ENCODE data around the gene TAGAP. TPM values are rescaled to one million over a fixed set of nuclear protein-coding genes. Genes with fewer than 3 reads are reported as not detected.

The TAGAP gene
- polyA plus RNA-seq, 1 of the 3 experiments (the other 2 are of a cell fraction) = not detected

GRCh38 chr6:158999154-158999665, 45.6 kb downstream of the TAGAP start:
- CTCF ChIA-PET = interaction anchor here (1.2 to 2.5 kb wide), 7 partner anchors 10 to 308 kb away, joined by 3 to 7 read pairs (median 5); no protein-coding TSS in a partner anchor
- no peak for DNase-seq

GRCh38 chr6:158996856-158997255, 47.9 kb downstream of the TAGAP start:
- no peak for DNase-seq
- Histone ChIP-seq H3K4me2 (no peak overlapping the region), H3K36me3 (replicated peaks in 1 of 2; ENCODE audit: control insufficient read depth in 1 of 2, insufficient read depth in 2 of 2, low read length in 1 of 2) (peaks cover 3 to 15% of the 10 kb centered on the region in 2 experiments), H2AFZ (ENCODE audit: low read depth) (no peak overlapping the region), H3K79me2 (ENCODE audit: insufficient read depth) (peaks cover 12% of the 10 kb centered on the region; the same call in 1 of the 2 replicates), H3K9me2 (no peaks in the 10 kb centered on the region), H3K9ac (no peak overlapping the region), H3K4me3 (ENCODE audit: low read depth in 2 of 2, low read length in 1 of 2) (no peak overlapping the region), H3K4me1 (ENCODE audit: control insufficient read depth in 1 of 2, insufficient read depth in 2 of 2, low read depth in 1 of 2, low read length in 1 of 2) (peaks cover 0 to 6% of the 10 kb centered on the region in 2 experiments; a peak in 3 of 4 replicates), H3F3A (replicated peaks; ENCODE audit: insufficient read depth) (no peaks in the 10 kb centered on the region), H4K20me1 (ENCODE audit: insufficient read depth) (no peaks in the 10 kb centered on the region), H3K9me3 (no peaks in the 10 kb centered on the region), H3K27ac (ENCODE audit: low read depth in 2 of 2, low read length in 1 of 2) (no peak overlapping the region), H3K27me3 (ENCODE audit: insufficient read depth) (no peaks in the 10 kb centered on the region)
- ChIA-PET POLR2A (no interaction called here), CTCF (interaction anchor here (1.4 kb wide), 1 partner anchor 292 kb away, joined by 3 read pairs; no protein-coding TSS in a partner anchor)
- TF ChIP-seq FOXM1 (IDR thresholded peaks at IDR 0.05; ENCODE audit: low read depth) (no peak), USF1 (IDR thresholded peaks at IDR 0.05; ENCODE audit: borderline replicate concordance, low read depth) (no peak), NFIC (IDR thresholded peaks at IDR 0.05; ENCODE audit: borderline replicate concordance) (no peak), EP300 (IDR thresholded peaks at IDR 0.05; ENCODE audit: borderline replicate concordance in 1 of 2, low read depth in 1 of 2, low read length in 1 of 2) (no peak), SIN3A (IDR thresholded peaks at IDR 0.05; ENCODE audit: borderline replicate concordance, low read depth, low read length) (no peak), REST (IDR thresholded peaks at IDR 0.05; ENCODE audit: low read depth, low read length) (no peak), ELF1 (IDR thresholded peaks at IDR 0.05) (no peak), ZBTB33 (IDR thresholded peaks at IDR 0.05; ENCODE audit: borderline replicate concordance, low read depth) (no peak), MAX (IDR thresholded peaks at IDR 0.05; ENCODE audit: low read depth) (no peak)
- WGBS (ENCODE audit: low lambda C conversion rate) = 93% methylated on average over 2 of the region's 2 CpGs

More at GRCh38 chr6:158999154-158999665, 45.6 kb downstream of the TAGAP start:
- Histone ChIP-seq H3K4me2 (peak overlapping the region; percentile 97), H3K27ac (ENCODE audit: low read depth in 2 of 2, low read length in 1 of 2) (peak overlapping the region; percentile 26 to 84; a peak in 3 of 4 replicates), H4K20me1 (ENCODE audit: insufficient read depth) (no peaks in the 10 kb centered on the region), H3K27me3 (ENCODE audit: insufficient read depth) (no peaks in the 10 kb centered on the region), H3K9me3 (no peaks in the 10 kb centered on the region), H2AFZ (ENCODE audit: low read depth) (peak overlapping the region; percentile 85), H3K4me1 (ENCODE audit: control insufficient read depth in 1 of 2, insufficient read depth in 2 of 2, low read depth in 1 of 2, low read length in 1 of 2) (peaks cover 0 to 6% of the 10 kb centered on the region in 2 experiments; a peak in 3 of 4 replicates), H3K4me3 (ENCODE audit: low read depth in 2 of 2, low read length in 1 of 2) (peak overlapping the region; percentile 63 to 92), H3K9ac (peak overlapping the region; percentile 85), H3K9me2 (no peaks in the 10 kb centered on the region), H3K79me2 (ENCODE audit: insufficient read depth) (peaks cover 8% of the 10 kb centered on the region; the same call in 1 of the 2 replicates), H3F3A (replicated peaks; ENCODE audit: insufficient read depth) (no peaks in the 10 kb centered on the region), H3K36me3 (replicated peaks in 1 of 2; ENCODE audit: control insufficient read depth in 1 of 2, insufficient read depth in 2 of 2, low read length in 1 of 2) (peaks cover 0 to 1% of the 10 kb centered on the region in 2 experiments)
- POLR2A ChIA-PET = interaction anchor here (0.8 to 1.0 kb wide), 4 partner anchors 22 to 274 kb away, joined by 3 read pairs; no protein-coding TSS in a partner anchor
- no peak for TF ChIP-seq YY1 (IDR thresholded peaks at IDR 0.05; ENCODE audit: low read depth)
- no peak for TF ChIP-seq NFIC (IDR thresholded peaks at IDR 0.05; ENCODE audit: borderline replicate concordance)
- TF ChIP-seq EP300 (IDR thresholded peaks at IDR 0.05; ENCODE audit: borderline replicate concordance in 1 of 2, low read depth in 1 of 2, low read length in 1 of 2) = no peak
- no peak for TF ChIP-seq POLR2AphosphoS5 (IDR thresholded peaks at IDR 0.05; ENCODE audit: low read depth, low read length)
- no peak for TF ChIP-seq SIN3A (IDR thresholded peaks at IDR 0.05; ENCODE audit: borderline replicate concordance, low read depth, low read length)
- no peak for TF ChIP-seq FOXJ3 (CRISPR knock-in tag; IDR thresholded peaks at IDR 0.05)
- TF ChIP-seq MXI1 (IDR thresholded peaks at IDR 0.05; ENCODE audit: low read depth, low read length) = no peak
- WGBS (ENCODE audit: low lambda C conversion rate) = 2% methylated on average over 21 of the region's 24 CpGs

All from SK-N-SH (cell line).